ENCODE measurements around the gene SPSB1.

The SPSB1 gene

DNA sequence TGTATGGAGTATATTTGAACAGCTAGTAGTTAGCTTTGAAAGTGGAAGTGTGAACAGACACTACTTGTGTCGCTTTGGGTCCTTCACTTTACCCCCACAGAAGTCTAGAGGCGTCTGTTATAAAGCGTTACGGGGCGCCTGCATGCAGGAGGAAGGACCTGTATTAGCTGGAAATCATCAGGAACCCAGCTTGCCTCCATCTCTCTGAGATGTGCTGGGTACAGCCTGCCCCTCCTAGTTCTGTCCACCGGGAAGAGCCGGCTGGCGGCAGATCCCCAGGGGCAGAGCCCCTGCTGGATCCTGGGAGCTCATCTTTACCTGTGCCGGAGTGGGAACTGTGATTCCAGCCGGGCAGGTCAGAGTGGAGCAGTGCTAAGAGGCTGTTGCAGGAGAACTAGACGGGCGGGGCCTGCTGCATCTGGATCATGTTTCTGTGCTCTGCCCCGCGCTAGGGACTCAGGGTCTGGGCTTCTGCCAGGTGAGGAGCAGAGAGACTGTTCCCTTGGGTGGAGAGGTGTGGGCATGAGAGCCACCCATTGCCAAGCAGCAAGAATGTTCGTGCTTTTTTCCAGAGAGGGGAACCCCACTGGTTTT lies 22.3 kb upstream of the SPSB1 start:
- no peak for DNase-seq (ENCODE audit: low read depth)
- TF ChIP-seq, protein P1, sequence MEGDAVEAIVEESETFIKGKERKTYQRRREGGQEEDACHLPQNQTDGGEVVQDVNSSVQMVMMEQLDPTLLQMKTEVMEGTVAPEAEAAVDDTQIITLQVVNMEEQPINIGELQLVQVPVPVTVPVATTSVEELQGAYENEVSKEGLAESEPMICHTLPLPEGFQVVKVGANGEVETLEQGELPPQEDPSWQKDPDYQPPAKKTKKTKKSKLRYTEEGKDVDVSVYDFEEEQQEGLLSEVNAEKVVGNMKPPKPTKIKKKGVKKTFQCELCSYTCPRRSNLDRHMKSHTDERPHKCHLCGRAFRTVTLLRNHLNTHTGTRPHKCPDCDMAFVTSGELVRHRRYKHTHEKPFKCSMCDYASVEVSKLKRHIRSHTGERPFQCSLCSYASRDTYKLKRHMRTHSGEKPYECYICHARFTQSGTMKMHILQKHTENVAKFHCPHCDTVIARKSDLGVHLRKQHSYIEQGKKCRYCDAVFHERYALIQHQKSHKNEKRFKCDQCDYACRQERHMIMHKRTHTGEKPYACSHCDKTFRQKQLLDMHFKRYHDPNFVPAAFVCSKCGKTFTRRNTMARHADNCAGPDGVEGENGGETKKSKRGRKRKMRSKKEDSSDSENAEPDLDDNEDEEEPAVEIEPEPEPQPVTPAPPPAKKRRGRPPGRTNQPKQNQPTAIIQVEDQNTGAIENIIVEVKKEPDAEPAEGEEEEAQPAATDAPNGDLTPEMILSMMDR (conservative IDR thresholded peaks at IDR 0.05; ENCODE audit: control insufficient read depth, insufficient read depth, low read depth, low read length), result no peak
- no peak overlapping the region for H3K4me3 ChIP-seq (ENCODE audit: control insufficient read depth, low read depth, low read length)

DNA sequence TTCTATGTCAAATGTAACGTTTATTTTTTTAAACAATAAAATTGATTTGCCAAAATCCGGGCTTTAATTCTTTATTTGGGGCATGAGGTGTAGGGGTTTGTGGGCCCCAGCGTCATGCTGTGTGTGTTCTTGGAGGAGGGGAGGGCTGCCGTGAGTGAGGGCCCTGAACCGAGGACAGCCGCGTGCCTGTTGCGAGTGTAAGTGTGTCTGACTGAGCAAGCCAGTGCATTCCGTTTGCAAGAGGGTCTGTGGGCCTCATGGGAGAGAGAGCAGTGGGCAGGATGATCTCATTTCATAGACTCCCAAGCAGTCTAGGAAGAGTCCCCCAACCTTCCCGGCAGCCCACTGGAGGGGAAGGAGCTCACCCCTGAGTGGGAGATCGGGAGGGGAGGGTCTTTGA lies 21.4 kb upstream of the SPSB1 start:
- H3K4me3 ChIP-seq (ENCODE audit: control insufficient read depth, low read depth, low read length), result no peak overlapping the region
- TF ChIP-seq, protein P1 (conservative IDR thresholded peaks at IDR 0.05; ENCODE audit: control insufficient read depth, insufficient read depth, low read depth, low read length), result no peak
- no peak for DNase-seq (ENCODE audit: low read depth)

GRCh38 chr1:9271861-9272595 lies 20.7 kb upstream of the SPSB1 start:
- TF ChIP-seq, protein P1 (conservative IDR thresholded peaks at IDR 0.05; ENCODE audit: control insufficient read depth, insufficient read depth, low read depth, low read length), result no peak
- H3K4me3 ChIP-seq (ENCODE audit: control insufficient read depth, low read depth, low read length), result no peak overlapping the region
- DNase-seq (ENCODE audit: low read depth), result no peak

GRCh38 chr1:9273177-9273576 lies 19.5 kb upstream of the SPSB1 start:
- TF ChIP-seq, protein P1 (conservative IDR thresholded peaks at IDR 0.05; ENCODE audit: control insufficient read depth, insufficient read depth, low read depth, low read length), result no peak
- no peak overlapping the region for H3K4me3 ChIP-seq (ENCODE audit: control insufficient read depth, low read depth, low read length)
- no peak for DNase-seq (ENCODE audit: low read depth)

- DNase-seq (ENCODE audit: low read depth), result no peak
- TF ChIP-seq, protein P1 (conservative IDR thresholded peaks at IDR 0.05; ENCODE audit: control insufficient read depth, insufficient read depth, low read depth, low read length), result no peak
- no peak overlapping the region for H3K4me3 ChIP-seq (ENCODE audit: control insufficient read depth, low read depth, low read length)
These were observed 17.5 kb upstream of the SPSB1 start for GRCh38 chr1:9275161-9275560.

DNA sequence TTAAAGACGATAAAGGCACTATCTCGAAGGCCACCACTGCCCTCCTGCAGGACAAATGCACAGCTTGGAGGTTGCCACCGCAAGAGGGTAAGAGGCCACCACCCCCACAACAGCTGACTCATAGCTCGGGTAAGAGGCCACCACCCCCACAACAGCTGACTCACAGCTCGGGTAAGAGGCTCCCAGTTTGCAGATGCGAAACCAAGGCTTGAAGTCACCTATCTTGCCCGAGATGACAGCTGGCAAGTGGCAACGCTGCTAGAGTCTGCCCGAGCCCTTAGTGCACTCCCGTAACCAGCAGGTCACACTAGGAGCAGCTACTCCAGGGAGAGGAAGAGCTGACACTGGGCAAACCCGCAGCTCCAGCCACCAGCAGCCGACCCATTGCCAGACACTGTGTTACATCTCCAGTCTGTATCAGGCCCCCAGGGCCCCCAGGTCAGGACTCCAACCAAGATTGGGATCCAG lies 17.1 kb upstream of the SPSB1 start:
- peak; percentile 93 for DNase-seq (ENCODE audit: low read depth)
- no peak overlapping the region for H3K4me3 ChIP-seq (ENCODE audit: control insufficient read depth, low read depth, low read length)
- TF ChIP-seq, protein P1 (conservative IDR thresholded peaks at IDR 0.05; ENCODE audit: control insufficient read depth, insufficient read depth, low read depth, low read length), result no peak

All from fibroblast of mammary gland (primary cell).